Measurements from ENCODE around the gene SEZ6L.

Gene SEZ6L

DNA sequence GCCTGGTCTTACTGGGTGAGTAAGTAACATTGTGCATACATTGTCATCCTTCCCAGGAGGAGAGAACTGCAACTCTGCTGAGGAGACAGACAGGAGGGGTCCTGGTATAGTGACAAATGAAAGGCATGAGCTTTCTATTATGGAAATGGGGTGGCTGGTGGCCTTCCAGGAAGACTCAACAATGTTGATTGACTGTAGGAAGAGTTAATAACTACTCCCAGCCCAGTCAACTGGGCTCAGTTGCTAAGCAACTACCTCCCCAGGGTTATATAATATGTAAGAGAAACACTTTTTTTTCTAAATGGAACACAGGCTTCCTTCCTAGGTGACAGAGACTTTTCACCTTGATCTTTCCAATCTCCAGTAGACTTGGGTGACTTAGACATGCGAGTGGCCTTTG, 28.2 kb downstream of the SEZ6L start:
- TF ChIP-seq CTCF (conservative IDR thresholded peaks at IDR 0.05; ENCODE audit: low read length): no peak
- DNase-seq (ENCODE audit: low read depth): no peak
- H3K4me3 ChIP-seq (ENCODE audit: low read length): no peak overlapping the region

DNA sequence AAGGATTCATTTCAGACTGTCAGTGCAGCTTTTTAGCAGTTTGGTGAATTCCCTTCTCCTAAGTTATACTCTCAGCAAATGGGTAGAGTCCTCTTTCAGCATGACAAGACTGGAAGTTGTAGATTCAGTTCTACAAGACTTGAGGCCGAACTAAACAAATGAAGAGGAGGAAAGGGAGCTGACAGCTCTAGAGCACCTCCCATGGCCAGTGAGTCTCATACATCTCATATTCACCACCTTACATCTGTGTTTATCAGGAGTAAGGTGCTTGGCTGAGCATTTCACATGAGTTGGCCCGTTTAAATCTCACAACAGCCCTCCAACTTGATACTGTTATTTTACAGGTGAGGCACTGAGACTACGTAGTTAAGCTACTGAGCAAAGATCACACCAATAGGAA, 30.4 kb downstream of the SEZ6L start:
- no peak for TF ChIP-seq CTCF (conservative IDR thresholded peaks at IDR 0.05; ENCODE audit: low read length)
- no peak for DNase-seq (ENCODE audit: low read depth)
- H3K4me3 ChIP-seq (ENCODE audit: low read length): no peak overlapping the region

DNA sequence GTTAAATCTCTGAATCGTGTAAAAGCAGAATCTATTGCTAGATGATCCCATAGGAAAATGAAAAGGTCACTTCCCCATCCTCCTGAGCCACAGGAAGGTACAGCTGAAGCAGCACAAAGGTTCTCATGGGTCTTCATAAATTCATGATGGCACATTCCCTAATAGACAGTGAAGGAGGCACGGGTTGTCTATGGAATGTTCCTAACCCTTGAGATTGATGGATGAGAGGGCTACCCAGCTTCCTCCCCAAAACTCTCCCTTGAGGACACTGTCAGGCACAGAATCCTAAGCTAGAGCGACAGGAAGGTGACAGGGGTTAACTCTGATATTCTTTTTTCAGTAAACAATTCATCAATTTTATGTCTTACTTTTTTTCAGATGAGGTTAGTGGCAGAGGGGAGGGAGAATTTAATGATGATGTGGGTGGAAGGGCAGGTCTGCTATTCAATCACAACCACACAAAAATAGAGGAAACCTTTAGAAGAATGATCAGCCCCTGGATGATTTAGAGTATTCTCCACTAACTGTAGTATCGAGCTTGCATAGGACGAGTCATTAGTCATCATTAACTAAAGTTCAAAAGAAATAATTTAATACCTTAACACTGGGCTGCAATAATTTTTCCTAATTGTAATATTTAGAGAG, 33.1 kb downstream of the SEZ6L start:
- no peak for DNase-seq (ENCODE audit: low read depth)
- no peak overlapping the region for H3K4me3 ChIP-seq (ENCODE audit: low read length)

DNA sequence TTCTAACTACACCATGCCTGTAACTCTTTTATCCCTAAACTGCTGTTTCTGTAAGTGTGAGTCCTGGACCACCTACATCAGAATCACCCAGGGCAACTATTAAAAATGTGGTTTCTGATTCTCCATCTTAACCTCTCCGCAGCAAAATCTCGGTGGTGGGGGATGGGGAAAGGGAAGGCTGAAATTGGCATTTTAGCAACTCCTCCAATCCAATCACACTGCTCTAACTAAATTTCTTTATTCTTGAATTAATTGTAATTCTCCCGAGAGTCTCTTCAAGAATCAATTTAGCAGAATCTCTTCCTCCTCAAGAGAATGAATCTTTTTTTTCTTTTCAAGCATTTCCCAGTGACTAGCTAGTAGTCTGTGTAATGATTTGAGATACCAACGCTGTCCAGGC, 36.2 kb downstream of the SEZ6L start:
- H3K4me3 ChIP-seq (ENCODE audit: low read length): no peak overlapping the region
- TF ChIP-seq CTCF (conservative IDR thresholded peaks at IDR 0.05; ENCODE audit: low read length): no peak
- DNase-seq (ENCODE audit: low read depth): no peak

More for the DNA sequence above, 33.1 kb downstream of the SEZ6L start:
- TF ChIP-seq CTCF (conservative IDR thresholded peaks at IDR 0.05; ENCODE audit: low read length): no peak

DNA sequence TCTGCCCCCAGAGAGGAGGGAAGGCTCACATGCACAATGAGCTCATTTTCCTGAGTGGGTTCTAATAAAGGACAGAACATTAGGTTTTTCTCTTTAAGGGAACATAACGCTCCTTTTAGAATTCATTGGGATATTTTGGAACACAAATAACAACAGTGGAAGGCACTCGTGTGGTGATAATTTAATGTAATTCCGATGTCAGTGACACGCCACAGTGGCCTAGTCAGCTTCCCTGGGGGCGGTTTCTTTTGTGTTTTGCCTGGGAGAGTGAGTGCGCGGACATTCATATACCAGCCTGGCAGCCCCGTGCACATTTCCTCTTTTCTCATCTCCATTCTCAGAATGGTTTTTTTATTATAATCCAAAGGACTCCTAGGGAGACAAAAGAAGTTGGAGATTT, 41.1 kb downstream of the SEZ6L start:
- H3K4me3 ChIP-seq (ENCODE audit: low read length): no peak overlapping the region
- no peak for DNase-seq (ENCODE audit: low read depth)
- no peak for TF ChIP-seq CTCF (conservative IDR thresholded peaks at IDR 0.05; ENCODE audit: low read length)

GRCh38 chr22:26213826-26214225, 44.6 kb downstream of the SEZ6L start:
- no peak for TF ChIP-seq CTCF (conservative IDR thresholded peaks at IDR 0.05; ENCODE audit: low read length)
- peak; percentile 28 for DNase-seq (ENCODE audit: low read depth)
- H3K4me3 ChIP-seq (ENCODE audit: low read length): no peak overlapping the region

DNA sequence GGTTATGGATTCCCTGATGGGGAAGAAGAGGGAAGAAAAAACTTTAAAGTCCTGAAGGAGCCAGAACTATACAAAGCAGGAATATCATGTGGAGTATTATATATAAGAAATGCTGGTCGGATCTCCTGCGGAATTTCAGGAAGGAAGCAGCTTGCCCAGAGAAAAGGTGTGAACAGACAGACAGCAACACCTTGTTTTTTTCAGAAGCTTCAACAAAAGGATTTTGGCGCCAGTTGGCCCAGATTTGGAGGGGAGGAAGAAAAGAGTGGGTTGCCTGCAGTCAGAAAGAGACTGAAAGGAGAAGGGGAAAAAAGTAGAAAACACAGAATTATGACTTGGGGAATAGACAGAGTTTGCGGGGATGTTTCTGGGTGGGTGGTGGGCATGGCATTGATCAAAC, 45.2 kb downstream of the SEZ6L start:
- TF ChIP-seq CTCF (conservative IDR thresholded peaks at IDR 0.05; ENCODE audit: low read length): no peak
- no peak for DNase-seq (ENCODE audit: low read depth)
- no peak overlapping the region for H3K4me3 ChIP-seq (ENCODE audit: low read length)

Data from AG10803 (cell line).